SU-DHL-6 (cell line): Measurements from ENCODE around the gene GHRHR.

Source experiments
- CTCF ChIP-seq: fragments of 200-600 bp; sonication (generic); IDR thresholded peaks from one replicate; pipeline ENCODE4 v1.5.1; 2017; ENCODE audit warnings: antibody characterized with exemption, mild to moderate bottlenecking, low read length, moderate library complexity; ENCODE audit not compliant: insufficient read depth, poor library complexity, severe bottlenecking
- EZH2phosphoT487 ChIP-seq: fragments of 200-600 bp; sonication (generic), shearing (Covaris generic); conservative IDR thresholded peaks from 2 replicates; pipeline ENCODE4 v1.6.1; 2018; ENCODE audit warnings: mild to moderate bottlenecking, antibody characterized with exemption, low read length, moderate library complexity, mixed read lengths

- no peak for TF ChIP-seq CTCF
- no peak for TF ChIP-seq EZH2phosphoT487
Measured at GRCh38 chr7:31000779-31001178, 37.0 kb downstream of the GHRHR start.
